Gastroesophageal sphincter (tissue), 4 donors: ENCODE data around the gene SLC9A3. TPM values are rescaled to one million over a fixed set of nuclear protein-coding genes. Genes with fewer than 3 reads are reported as not detected.

Source experiments
- ATAC-seq: fragments of 150-250 bp; one replicate; pipeline ENCODE4 v1.9.1; 2016; ENCODE audit warnings: mild to moderate bottlenecking, moderate library complexity
- H3K27ac ChIP-seq, 4 donors: fragments of 200-600 bp; sonication (generic) in 3 of 4; 1 replicate in 3 of 4; 2 replicates in 1 of 4; pipeline ENCODE4 v1.5.1; 2016 to 2019
- H3K27me3 ChIP-seq: fragments of 200-600 bp; sonication (generic); one replicate; pipeline ENCODE4 v1.5.1; 2019
- H3K36me3 ChIP-seq, 2 donors: fragments of 200-600 bp; sonication (generic); one replicate each; pipeline ENCODE4 v1.5.1; 2019; ENCODE audit warnings: control low read depth in 1 of 2
- H3K4me1 ChIP-seq, 3 donors: fragments of 200-600 bp; sonication (generic); 1 replicate in 2 of 3; 2 replicates in 1 of 3; pipeline ENCODE4 v1.5.1; 2016 to 2019; ENCODE audit warnings: control low read depth in 2 of 3
- H3K4me3 ChIP-seq, 2 donors: fragments of 200-600 bp; sonication (generic); one replicate each; pipeline ENCODE4 v1.5.1; 2019; ENCODE audit warnings: mild to moderate bottlenecking in 1 of 2, moderate library complexity in 1 of 2
- H3K9me3 ChIP-seq, 3 donors: fragments of 200-600 bp; sonication (generic); one replicate each; pipeline ENCODE4 v1.5.1; 2017 to 2019; ENCODE audit warnings: control low read depth in 2 of 3
- CTCF ChIP-seq, 4 experiments: fragments of 200-600 bp in 2 of 4; fragments of 450-650 bp in 2 of 4; sonication (generic) in 1 of 4; IDR thresholded peaks; one replicate each; pipeline ENCODE4 v1.5.1; 2017 to 2019; ENCODE audit warnings: antibody characterized with exemption in 4 of 4, mild to moderate bottlenecking in 2 of 4, moderate library complexity in 2 of 4
- EP300 ChIP-seq: sonication (generic); formaldehyde crosslinking; IDR thresholded peaks from one replicate; pipeline ENCODE4 v1.6.1; 2017; ENCODE audit warnings: antibody characterized with exemption, mild to moderate bottlenecking
- POLR2A ChIP-seq, 2 donors: fragments of 450-650 bp; IDR thresholded peaks; one replicate each; pipeline ENCODE4 v1.6.1; 2017; ENCODE audit warnings: antibody characterized with exemption in 2 of 2, mild to moderate bottlenecking in 2 of 2, moderate library complexity in 1 of 2
- POLR2AphosphoS5 ChIP-seq: sonication (generic); formaldehyde crosslinking; IDR thresholded peaks from one replicate; pipeline ENCODE4 v1.6.1; 2017; ENCODE audit warnings: antibody characterized with exemption
- WGBS, 2 donors: methylation state at CpG; one replicate each; pipeline ENCODE4 v1.1.5; 2018; ENCODE audit warnings: low coverage in 1 of 2; 5-methylcytosine and 5-hydroxymethylcytosine counted together
- total RNA-seq, 4 donors: library from RNA; depleted of rRNA; stranded (reverse); fragments of >200 nt; gene quantifications; one replicate each; pipeline ENCODE4 v1.1.0, GENCODE V29; 2016

The SLC9A3 gene
- total RNA-seq, 4 donors from 2014 or later = 2.6 to 3.9 (median 2.8) TPM

- no CpG with 5 or more reads among the region's 17 CpGs for WGBS, 2 donors
- ATAC-seq = no peak
- H3K27ac ChIP-seq = no peak overlapping the region
- no peak overlapping the region for H3K4me3 ChIP-seq
- TF ChIP-seq EP300 = no peak
- TF ChIP-seq CTCF (IDR thresholded peaks at IDR 0.05) = no peak
- TF ChIP-seq POLR2AphosphoS5 = no peak
- no peak for TF ChIP-seq POLR2A (IDR thresholded peaks at IDR 0.05)
- H3K4me1 ChIP-seq = no peaks in the 10 kb centered on the region
- no peaks in the 10 kb centered on the region for H3K36me3 ChIP-seq
- H3K27me3 ChIP-seq = peaks cover 64% of the 10 kb centered on the region
- no peaks in the 10 kb centered on the region for H3K9me3 ChIP-seq
These were observed 16.8 kb upstream of the SLC9A3 start for GRCh38 chr5:540906-541538.

DNA sequence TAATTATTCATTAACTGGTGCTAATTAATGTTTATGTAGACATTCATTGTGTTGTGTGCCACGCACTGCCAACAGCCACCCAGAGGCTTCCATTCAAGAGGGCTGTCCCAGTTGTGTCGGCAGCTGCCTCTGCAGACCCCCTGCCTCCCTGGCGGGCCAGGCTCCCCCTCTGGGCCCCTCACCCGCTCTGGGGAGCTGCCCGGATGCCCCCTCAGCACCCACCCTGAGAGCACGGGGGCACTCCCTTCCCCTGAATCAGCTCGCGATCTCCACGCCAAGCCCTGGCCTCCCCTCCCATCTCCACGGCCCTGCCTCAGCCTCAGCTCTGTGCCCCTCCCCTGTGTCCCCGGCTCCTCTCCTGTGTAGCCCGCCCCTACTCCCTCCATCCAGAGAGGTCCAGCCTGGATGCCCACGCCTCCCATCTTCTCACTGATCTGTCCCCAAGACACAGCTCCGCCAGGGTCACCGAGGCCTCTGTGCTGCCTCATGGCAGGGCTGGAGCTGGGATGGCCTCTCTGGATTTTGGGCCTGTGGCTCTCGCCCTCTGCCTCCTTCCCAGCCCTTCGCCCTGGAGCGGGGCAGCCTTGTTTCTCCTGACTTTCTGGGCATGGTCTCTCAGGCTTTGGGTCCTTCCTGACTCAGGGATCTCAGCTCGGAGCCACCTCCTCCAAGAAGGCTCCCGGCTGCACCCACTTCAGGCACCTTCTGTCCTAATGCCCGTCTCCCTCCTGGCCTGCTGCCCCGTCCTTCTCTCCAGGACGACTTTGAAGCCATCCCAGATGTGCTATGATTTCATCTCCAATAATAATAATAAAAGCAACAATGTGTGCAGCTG lies 16.0 kb upstream of the SLC9A3 start:
- H3K36me3 ChIP-seq = no peaks in the 10 kb centered on the region
- H3K9me3 ChIP-seq = no peaks in the 10 kb centered on the region
- H3K27me3 ChIP-seq = peaks cover 69% of the 10 kb centered on the region
- no peak for ATAC-seq
- 10 to 46% methylated on average over 2 to 5 of the region's 23 CpGs for WGBS, 2 donors
- H3K27ac ChIP-seq = no peak overlapping the region
- H3K4me3 ChIP-seq = no peak overlapping the region
- no peak for TF ChIP-seq CTCF (IDR thresholded peaks at IDR 0.05)
- TF ChIP-seq POLR2A (IDR thresholded peaks at IDR 0.05) = no peak
- no peak for TF ChIP-seq POLR2AphosphoS5
- no peak for TF ChIP-seq EP300
- no peaks in the 10 kb centered on the region for H3K4me1 ChIP-seq

- 46 to 55% methylated on average over 4 of the region's 25 CpGs for WGBS, 2 donors
- Histone ChIP-seq H3K27ac (no peak overlapping the region), H3K4me1 (no peaks in the 10 kb centered on the region), H3K4me3 (no peak overlapping the region), H3K36me3 (no peaks in the 10 kb centered on the region), H3K9me3 (no peaks in the 10 kb centered on the region), H3K27me3 (peaks cover 76% of the 10 kb centered on the region)
- no peak for ATAC-seq
- TF ChIP-seq POLR2A (IDR thresholded peaks at IDR 0.05) = no peak
- no peak for TF ChIP-seq POLR2AphosphoS5
- no peak for TF ChIP-seq EP300
- no peak for TF ChIP-seq CTCF (IDR thresholded peaks at IDR 0.05)
These were observed 15.3 kb upstream of the SLC9A3 start for GRCh38 chr5:539469-540070.

DNA sequence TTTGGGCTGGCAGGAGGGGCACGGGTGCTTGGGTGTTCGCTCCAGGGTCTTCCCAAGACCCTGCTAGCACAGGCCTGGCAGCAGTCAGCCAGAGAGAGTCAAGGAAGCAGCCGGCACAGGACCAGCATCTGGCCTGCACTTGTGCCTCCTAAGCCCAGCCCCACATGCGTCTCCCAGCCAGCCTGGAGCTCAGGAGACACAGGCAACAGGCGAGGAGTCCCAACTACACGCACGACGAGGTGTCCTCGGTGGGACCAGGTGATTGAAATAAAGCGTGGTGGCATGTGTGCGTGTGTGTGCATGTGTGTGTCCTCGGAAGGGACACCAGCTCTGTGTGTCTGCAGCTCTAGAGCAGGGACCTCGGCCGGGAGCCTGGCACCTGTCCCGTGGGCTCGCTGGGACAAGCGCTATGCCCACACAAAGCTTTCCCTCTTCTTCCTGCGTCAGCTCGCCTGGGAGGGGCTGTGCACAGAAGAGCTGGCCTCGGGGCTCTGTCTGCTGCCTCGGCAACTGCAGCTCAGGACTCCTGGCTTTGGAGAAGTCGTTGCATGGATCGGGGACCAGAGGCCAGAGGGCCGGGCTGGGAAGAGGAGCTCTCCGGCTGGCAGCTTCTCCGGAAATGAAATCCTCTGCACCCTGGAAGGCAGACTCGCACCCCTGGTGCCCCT lies 14.7 kb upstream of the SLC9A3 start:
- no peak for ATAC-seq
- no peak for TF ChIP-seq POLR2AphosphoS5
- H3K4me1 ChIP-seq = no peaks in the 10 kb centered on the region
- H3K27me3 ChIP-seq = peaks cover 82% of the 10 kb centered on the region
- WGBS, 2 donors = 75 to 82% methylated on average over 2 to 3 of the region's 27 CpGs
- H3K4me3 ChIP-seq = no peak overlapping the region
- H3K27ac ChIP-seq = no peak overlapping the region
- H3K36me3 ChIP-seq = no peaks in the 10 kb centered on the region
- H3K9me3 ChIP-seq = no peaks in the 10 kb centered on the region

GRCh38 chr5:538271-538771 lies 14.1 kb upstream of the SLC9A3 start:
- Histone ChIP-seq H3K9me3 (no peaks in the 10 kb centered on the region), H3K27ac (no peak overlapping the region), H3K4me1 (no peaks in the 10 kb centered on the region), H3K27me3 (peaks cover 89% of the 10 kb centered on the region), H3K36me3 (no peaks in the 10 kb centered on the region), H3K4me3 (no peak overlapping the region)
- TF ChIP-seq POLR2AphosphoS5 = no peak
- no peak for TF ChIP-seq CTCF (IDR thresholded peaks at IDR 0.05)
- TF ChIP-seq EP300 = no peak
- TF ChIP-seq POLR2A (IDR thresholded peaks at IDR 0.05) = no peak
- no peak for ATAC-seq
- WGBS, 2 donors = 83% methylated on average over 2 of the region's 27 CpGs; no CpG with 5 or more reads in 1 of the 2 donors
